ENCODE results near the gene MED12.

GRCh38 chrX:71096760-71097032 is 21.7 kb upstream of the MED12 start:
- TF ChIP-seq CTCF (IDR thresholded peaks at IDR 0.05) (no peak), EZH2 (IDR thresholded peaks at IDR 0.05) (no peak), EZH2phosphoT487 (IDR thresholded peaks at IDR 0.05) (no peak)
